ENCODE results near the gene NFATC3.
A peak's percentile ranks its signal among the peaks of the same experiment; 100 is the strongest.

The NFATC3 gene

DNA sequence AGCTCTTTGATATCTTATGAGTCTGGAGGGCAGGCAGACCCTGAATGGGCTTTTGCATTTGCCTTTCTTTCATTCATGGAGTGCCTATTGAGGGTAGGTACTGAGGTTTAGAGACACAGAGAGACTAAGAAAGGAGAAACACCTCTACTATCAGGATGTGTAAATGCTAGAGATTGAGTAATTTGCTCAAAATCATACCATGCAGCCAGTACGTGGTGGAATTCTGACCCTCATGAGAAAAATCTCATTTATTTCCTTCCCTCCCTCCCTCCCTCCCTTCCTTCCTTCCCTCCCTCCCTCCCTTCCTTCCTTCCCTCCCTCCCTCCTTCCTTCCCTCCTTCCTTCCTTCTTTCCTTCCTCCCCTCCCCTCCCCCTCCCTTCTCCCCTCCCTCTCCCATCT lies 18.4 kb upstream of the NFATC3 start:
- no peaks in the 10 kb centered on the region for H3K9me3 Mint-ChIP-seq
- H3K27ac Mint-ChIP-seq, result no peak overlapping the region
- H3K4me3 Mint-ChIP-seq, result no peak overlapping the region
- no peaks in the 10 kb centered on the region for H3K27me3 Mint-ChIP-seq
- H3K36me3 Mint-ChIP-seq, result peaks cover 38 to 58% of the 10 kb centered on the region in 2 donors
- no peak for DNase-seq
- H3K4me1 Mint-ChIP-seq, result peaks cover 32 to 45% of the 10 kb centered on the region in 2 donors
- ATAC-seq (replicated peaks), result no peak

DNA sequence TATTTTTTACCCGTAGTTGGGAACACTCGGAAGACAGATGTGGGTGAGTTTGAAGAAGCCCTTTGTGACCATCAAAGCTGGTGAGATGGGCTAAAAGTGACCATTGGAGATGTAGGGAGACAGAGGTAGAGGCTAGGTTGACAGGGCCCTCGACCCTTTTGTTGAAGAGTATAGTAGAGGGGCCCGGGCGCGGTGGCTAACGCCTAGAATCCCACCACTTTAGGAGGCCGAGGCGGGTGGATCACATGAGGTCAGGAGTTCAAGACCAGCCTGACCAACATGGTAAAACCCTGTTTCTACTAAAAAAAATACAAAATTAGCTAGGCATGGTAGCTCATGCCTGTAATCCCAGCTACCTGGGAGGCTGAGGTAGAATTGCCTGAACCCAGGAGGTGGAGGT lies 16.2 kb upstream of the NFATC3 start:
- Mint-ChIP-seq H3K9me3 (no peaks in the 10 kb centered on the region), H3K27ac (no peak overlapping the region), H3K27me3 (no peaks in the 10 kb centered on the region), H3K36me3 (peaks cover 55 to 65% of the 10 kb centered on the region in 2 donors), H3K4me3 (no peak overlapping the region), H3K4me1 (peaks cover 42 to 58% of the 10 kb centered on the region in 2 donors)
- ATAC-seq (replicated peaks), result no peak
- no peak for DNase-seq

DNA sequence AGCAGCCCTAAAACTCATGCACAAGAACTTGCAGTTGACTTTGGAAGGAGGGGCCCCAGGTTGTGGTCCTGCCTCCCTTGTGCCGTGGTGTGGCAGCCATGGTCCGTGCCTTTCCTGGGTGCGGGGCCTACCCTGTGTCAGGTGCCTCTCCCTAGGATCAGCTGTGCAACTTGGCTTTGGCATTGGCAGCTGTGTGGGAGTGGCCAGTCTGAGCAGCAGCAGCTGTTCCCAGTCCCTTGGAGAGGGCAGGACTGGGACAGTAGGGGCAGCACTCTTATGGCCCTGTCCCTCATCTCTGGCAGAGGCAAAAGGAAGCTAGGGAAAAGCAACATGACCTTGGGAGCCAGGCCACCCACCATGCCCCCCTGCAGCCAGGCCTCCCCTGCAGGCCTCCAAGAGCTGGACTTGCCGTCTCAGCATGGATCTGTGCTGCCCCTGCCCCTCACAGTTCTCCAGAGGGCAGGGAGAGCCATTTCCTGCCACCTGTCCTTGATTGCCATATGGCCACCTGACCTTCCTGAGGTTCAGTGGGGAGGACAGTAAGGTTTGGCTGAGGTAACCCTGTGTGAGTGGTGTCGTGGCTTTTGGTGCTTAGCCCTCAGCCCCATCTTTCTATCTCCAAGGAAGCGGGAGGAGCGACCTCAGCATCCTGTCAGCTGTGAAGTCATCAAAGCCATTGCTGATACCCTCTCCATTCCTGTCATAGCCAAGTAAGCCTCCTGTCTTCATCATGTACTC lies 15.5 kb upstream of the NFATC3 start:
- H3K36me3 Mint-ChIP-seq, result peaks cover 60 to 67% of the 10 kb centered on the region in 2 donors
- H3K9me3 Mint-ChIP-seq, result no peaks in the 10 kb centered on the region
- ATAC-seq (replicated peaks) (no peak), DNase-seq (no peak)
- H3K27ac Mint-ChIP-seq, result peak overlapping the region; percentile 82
- H3K4me1 Mint-ChIP-seq, result peaks cover 43 to 58% of the 10 kb centered on the region in 2 donors
- no peaks in the 10 kb centered on the region for H3K27me3 Mint-ChIP-seq
- H3K4me3 Mint-ChIP-seq, result peak overlapping the region in 1 of 2 donors; percentile 70

DNA sequence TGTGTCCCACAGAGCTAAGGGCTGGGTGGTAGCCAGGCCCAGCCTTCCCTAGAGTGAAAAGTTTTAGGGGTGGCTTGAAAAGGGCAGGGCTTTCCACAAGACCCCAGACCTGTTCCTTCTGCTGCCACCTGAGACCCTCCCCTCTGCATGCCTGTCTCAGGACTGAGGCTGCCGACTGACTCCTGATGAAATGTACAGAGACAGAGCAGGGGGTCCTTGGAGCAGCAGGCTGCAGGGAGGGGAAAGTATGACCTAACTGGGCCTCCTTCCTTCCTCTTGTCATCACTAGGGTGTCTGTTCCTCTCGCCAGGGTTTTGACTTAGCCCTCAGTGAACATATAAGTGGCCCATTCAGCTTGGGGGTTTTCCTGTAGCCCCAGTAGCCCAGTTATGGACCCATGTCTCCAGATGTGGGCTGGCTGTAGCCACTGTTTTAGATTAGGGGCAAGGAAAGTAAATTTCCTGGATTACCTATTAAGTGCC lies 14.9 kb upstream of the NFATC3 start:
- Mint-ChIP-seq H3K4me3 (peak overlapping the region; percentile 14 to 70), H3K27ac (peak overlapping the region; percentile 82), H3K9me3 (no peaks in the 10 kb centered on the region), H3K36me3 (peaks cover 60 to 69% of the 10 kb centered on the region in 2 donors), H3K4me1 (peaks cover 44 to 62% of the 10 kb centered on the region in 2 donors), H3K27me3 (no peaks in the 10 kb centered on the region)
- DNase-seq (no peak), ATAC-seq (replicated peaks) (peak; percentile 14 to 20)

DNA sequence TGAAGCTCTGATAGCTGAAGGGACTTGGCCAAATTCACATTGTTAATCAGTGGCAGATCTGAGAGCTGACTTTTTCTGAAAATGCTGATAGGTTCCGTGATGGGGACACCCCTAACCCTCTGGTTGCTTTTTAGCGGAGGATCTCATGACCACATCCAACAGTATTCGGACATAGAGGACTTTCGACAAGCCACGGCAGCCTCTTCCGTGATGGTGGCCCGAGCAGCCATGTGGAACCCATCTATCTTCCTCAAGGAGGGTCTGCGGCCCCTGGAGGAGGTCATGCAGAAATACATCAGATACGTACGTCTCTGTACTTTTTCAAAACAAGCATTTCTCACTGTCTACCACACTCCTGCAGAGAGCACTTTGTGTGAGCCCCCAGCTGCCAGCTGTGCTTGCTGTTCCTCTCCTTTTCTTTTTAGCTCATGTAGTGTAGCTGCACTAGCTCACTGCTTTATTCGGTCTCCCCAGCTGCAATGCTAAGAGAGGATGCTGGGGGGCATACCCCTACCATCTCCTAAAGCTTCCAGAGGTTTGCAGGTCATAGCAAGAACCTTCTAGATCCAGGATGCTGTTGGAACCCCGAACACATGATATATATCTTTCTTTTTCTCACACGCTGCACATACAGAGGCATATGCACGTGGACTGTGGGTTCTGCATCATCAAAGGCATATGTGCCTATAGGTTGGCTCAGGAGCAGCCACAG lies 14.2 kb upstream of the NFATC3 start:
- H3K27ac Mint-ChIP-seq, result peak overlapping the region; percentile 82
- peak overlapping the region; percentile 14 to 70 for H3K4me3 Mint-ChIP-seq
- peak; percentile 28 to 40 for ATAC-seq (replicated peaks)
- peaks cover 65 to 76% of the 10 kb centered on the region in 2 donors for H3K36me3 Mint-ChIP-seq
- no peaks in the 10 kb centered on the region for H3K9me3 Mint-ChIP-seq
- H3K27me3 Mint-ChIP-seq, result no peaks in the 10 kb centered on the region
- peaks cover 50 to 68% of the 10 kb centered on the region in 2 donors for H3K4me1 Mint-ChIP-seq
- no peak for DNase-seq

DNA sequence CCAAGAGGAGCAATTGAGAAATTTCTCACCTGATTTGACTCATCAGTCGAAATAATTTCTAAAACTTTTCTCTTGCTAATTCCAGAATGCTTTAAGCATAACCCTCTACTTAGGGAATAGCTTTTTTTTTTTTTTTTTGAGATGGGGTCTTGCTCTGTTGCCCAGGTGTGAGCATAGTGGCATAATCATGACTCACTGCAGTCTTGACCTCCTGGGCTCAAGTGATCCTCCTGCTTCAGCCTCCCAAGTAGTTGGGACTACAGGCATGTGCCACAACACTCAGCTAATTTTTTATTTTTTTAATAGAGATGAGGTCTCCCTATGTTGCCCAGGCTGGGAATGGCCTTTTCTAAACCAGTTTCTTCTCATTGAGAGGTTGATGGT lies 13.7 kb upstream of the NFATC3 start:
- ATAC-seq (replicated peaks), result no peak
- DNase-seq, result no peak
- peak overlapping the region; percentile 14 to 70 for H3K4me3 Mint-ChIP-seq
- H3K36me3 Mint-ChIP-seq, result peaks cover 65 to 75% of the 10 kb centered on the region in 2 donors
- no peak overlapping the region for H3K27ac Mint-ChIP-seq
- H3K27me3 Mint-ChIP-seq, result no peaks in the 10 kb centered on the region
- no peaks in the 10 kb centered on the region for H3K9me3 Mint-ChIP-seq
- peaks cover 55 to 74% of the 10 kb centered on the region in 2 donors for H3K4me1 Mint-ChIP-seq

DNA sequence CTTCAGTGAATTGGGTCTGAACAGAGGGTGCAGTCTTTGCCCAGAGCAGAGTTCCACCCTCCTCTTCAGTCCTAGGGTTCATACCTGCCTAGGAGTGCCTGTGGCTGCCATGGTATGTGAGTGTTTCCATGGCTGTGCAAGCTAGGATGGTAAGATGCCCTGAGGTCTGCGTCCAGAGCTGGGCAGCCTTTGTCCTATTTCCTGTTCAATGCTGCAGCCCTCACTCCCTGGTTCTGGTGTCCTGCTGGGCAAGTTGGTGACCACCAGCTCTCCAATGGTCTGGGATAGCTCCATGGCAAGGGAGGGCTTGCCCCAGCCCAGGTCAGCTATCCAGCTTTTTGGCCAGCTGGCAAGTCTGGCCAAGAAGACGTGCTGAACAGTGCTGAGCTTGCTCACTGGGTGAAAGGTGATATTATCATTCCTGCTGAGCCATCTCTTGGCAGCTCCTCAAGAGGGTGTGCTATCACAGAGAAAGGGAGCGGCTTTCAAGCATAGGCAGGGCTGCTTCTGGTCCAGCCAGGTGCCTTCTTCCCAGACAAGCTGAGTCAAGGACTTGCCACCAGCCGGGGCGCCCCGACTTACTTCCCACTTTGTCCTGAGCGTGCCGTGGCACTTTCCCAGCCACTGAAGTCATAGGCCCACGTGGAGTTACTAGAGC lies 13.0 kb upstream of the NFATC3 start:
- Mint-ChIP-seq H3K27me3 (no peaks in the 10 kb centered on the region), H3K36me3 (peaks cover 67 to 76% of the 10 kb centered on the region in 2 donors), H3K4me1 (peaks cover 57 to 77% of the 10 kb centered on the region in 2 donors), H3K4me3 (no peak overlapping the region), H3K27ac (peak overlapping the region; percentile 80), H3K9me3 (no peaks in the 10 kb centered on the region)
- no peak for DNase-seq
- no peak for ATAC-seq (replicated peaks)

DNA sequence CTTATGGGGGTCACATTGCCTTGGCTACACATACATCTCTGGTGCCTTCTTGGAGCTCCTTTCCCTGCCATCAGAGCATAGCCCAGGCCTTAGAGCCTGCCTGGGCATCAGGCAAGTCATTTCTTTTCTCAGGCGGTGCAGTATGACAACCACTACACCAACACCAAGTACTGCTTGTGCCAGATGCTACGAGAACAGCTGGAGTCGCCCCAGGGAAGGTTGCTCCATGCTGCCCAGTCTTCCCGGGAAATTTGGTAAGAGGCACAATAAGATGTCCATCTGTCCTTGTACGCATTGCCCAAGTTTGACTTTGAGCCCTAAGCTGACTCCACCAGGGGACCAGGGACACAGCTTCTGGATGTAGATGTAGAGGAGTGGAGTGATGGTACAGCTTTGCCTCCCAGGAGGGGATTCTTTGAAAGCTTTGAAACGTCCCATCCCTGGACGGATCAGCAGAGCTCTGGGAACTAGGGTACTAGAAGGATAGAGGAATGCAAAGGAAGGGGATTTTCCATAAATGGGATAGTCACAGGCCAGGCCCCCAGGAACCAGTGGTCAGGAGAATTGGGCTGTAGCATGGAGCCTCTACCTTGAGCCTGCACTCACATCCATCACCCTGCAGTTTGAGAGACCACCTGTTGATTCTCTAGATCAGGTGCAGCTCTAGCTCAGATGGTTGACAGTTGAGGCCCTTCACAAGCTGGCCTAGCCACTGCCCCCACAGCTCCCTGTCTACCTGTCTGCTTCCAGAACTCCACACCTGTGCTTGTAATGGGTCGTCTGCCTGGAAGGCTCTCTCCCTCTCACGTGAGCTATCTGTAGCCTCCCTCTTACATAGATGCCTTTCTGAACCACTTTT lies 11.0 kb upstream of the NFATC3 start:
- peak; percentile 1 to 2 for ATAC-seq (replicated peaks)
- peaks cover 66 to 80% of the 10 kb centered on the region in 2 donors for H3K36me3 Mint-ChIP-seq
- peak overlapping the region; percentile 73 to 74 for H3K4me3 Mint-ChIP-seq

DNA sequence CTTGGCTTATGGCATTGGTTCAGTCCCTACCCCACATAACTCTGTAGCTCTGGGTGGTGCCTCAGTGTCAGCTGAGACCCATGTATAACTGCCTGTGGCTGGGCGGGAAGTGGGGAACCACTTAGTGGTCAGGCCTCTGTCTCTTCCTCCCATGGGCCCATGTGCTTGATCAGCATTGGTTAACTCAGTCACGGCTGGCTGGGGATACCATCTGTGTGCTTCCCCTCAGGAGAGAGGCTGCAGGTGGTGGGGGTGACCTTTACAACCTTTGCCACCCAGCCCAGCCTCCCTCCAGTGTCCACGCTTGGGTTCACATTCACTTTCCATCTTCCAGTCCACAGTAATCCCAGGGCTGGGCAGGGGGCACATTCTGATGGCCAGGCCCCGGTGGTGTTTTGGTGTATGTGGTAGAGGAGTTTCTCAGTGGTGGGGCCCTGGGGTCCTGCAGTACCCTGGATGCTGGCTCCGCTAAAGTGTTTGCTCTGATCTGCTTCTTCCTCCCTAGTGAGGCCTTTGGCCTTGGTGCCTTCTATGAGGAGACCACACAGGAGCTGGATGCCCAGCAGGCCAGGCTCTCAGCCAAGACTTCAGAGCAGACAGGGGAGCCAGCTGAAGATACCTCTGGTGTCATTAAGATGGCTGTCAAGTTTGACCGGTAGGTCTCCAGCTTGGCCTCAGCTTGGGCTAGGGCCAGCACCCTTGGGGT lies 10.2 kb upstream of the NFATC3 start:
- Mint-ChIP-seq H3K9me3 (no peaks in the 10 kb centered on the region), H3K27me3 (no peaks in the 10 kb centered on the region), H3K27ac (peak overlapping the region; percentile 93), H3K36me3 (peaks cover 59 to 82% of the 10 kb centered on the region in 2 donors), H3K4me3 (peak overlapping the region; percentile 73 to 74), H3K4me1 (peaks cover 76 to 91% of the 10 kb centered on the region in 2 donors)
- DNase-seq (peak; percentile 94), ATAC-seq (replicated peaks) (peak; percentile 84)

More for the DNA sequence above, 11.0 kb upstream of the NFATC3 start:
- H3K27ac Mint-ChIP-seq, result peak overlapping the region; percentile 93
- no peaks in the 10 kb centered on the region for H3K9me3 Mint-ChIP-seq
- H3K4me1 Mint-ChIP-seq, result peaks cover 71 to 91% of the 10 kb centered on the region in 2 donors
- DNase-seq, result no peak
- H3K27me3 Mint-ChIP-seq, result no peaks in the 10 kb centered on the region

DNA sequence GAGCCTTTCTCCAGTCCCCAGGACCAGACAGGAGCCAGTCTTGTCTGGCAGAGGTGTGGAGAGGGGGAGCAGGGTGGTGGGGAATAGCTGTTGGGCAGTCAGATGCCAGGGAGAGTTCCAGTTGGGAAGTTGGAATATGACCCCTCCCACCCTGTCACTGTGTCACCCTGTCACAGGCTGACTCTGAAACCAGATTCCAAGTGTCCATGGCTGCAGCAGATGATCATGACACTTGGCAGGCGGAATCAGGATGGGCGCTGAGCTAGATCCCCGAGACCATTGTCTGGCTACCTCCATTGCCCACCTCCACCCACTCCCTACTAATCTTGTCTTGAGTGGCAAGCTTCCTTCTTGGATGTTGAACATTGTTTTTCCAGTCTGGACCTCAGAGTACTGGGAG lies 9.2 kb upstream of the NFATC3 start:
- H3K4me1 Mint-ChIP-seq, result peaks cover 69 to 91% of the 10 kb centered on the region in 2 donors
- H3K27ac Mint-ChIP-seq, result peak overlapping the region; percentile 93
- ATAC-seq (replicated peaks), result no peak
- H3K36me3 Mint-ChIP-seq, result peaks cover 50 to 73% of the 10 kb centered on the region in 2 donors
- H3K4me3 Mint-ChIP-seq, result peak overlapping the region; percentile 61 to 73
- H3K27me3 Mint-ChIP-seq, result no peaks in the 10 kb centered on the region
- no peak for DNase-seq
- no peaks in the 10 kb centered on the region for H3K9me3 Mint-ChIP-seq

DNA sequence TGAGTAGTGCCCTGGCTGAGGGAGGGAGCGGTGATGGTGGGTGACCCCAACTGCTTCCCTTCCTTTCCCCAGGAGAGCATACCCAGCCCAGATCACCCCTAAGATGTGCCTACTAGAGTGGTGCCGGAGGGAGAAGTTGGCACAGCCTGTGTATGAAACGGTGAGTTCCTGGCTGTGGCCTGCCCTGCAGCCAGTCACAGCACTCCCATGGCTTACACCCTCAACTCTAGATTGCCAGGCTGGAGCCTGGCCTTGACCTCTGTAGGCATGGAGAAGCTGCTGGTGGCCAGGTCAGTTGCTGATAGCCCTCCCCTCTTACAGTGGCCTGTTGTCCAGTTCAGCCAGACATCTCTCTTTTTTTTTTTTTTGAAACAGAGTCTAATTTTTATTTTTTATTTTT lies 8.6 kb upstream of the NFATC3 start:
- peak overlapping the region; percentile 30 to 60 for H3K4me3 Mint-ChIP-seq
- H3K36me3 Mint-ChIP-seq, result peaks cover 49 to 70% of the 10 kb centered on the region in 2 donors
- peaks cover 71 to 91% of the 10 kb centered on the region in 2 donors for H3K4me1 Mint-ChIP-seq
- H3K27ac Mint-ChIP-seq, result peak overlapping the region; percentile 93
- no peaks in the 10 kb centered on the region for H3K9me3 Mint-ChIP-seq
- ATAC-seq (replicated peaks) (no peak), DNase-seq (no peak)
- H3K27me3 Mint-ChIP-seq, result no peaks in the 10 kb centered on the region

DNA sequence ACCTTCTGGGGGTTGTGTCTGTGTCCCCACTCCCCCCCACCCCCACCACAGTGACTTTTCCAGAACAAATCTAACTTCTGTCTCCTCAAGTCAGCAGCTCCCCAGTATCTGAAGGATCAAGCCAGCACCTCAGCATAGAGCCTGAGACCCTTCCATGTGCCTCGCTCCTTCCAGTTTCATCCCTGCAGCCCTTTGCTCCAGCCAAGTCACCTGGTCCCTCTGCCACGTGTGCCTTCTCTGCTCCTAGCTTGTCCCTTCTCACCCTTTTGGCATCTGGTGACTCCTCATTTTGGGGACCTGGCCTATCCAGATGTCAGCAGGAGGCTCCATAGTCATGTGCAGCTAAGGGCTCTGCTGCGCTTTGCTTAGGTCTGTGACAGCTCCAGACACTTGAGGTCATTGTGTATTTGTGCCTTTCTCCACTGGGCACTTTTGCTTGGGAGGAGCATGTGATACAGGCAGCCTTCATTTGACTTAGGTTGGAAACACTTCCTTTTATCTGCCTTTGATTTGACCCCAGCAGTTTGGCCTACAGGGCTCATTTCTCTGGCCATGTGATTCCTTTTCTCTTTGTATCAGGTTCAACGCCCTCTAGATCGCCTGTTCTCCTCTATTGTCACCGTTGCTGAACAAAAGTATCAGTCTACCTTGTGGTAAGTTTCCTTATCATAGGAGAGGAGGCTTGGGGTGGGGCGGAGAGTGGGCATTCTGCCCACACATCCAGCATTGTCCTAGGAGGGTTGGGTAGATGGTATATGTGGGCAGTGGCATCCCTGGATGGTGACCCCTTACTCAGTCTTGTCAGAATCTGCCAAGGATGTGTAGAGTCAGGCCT lies 7.1 kb upstream of the NFATC3 start:
- no peaks in the 10 kb centered on the region for H3K9me3 Mint-ChIP-seq
- H3K4me3 Mint-ChIP-seq, result peak overlapping the region; percentile 13 to 17
- DNase-seq (no peak), ATAC-seq (replicated peaks) (no peak)
- peaks cover 36 to 56% of the 10 kb centered on the region in 2 donors for H3K36me3 Mint-ChIP-seq
- peaks cover 75 to 91% of the 10 kb centered on the region in 2 donors for H3K4me1 Mint-ChIP-seq
- H3K27me3 Mint-ChIP-seq, result no peaks in the 10 kb centered on the region
- H3K27ac Mint-ChIP-seq, result peak overlapping the region; percentile 97
